HG02852 (cell line): ENCODE results near the gene C13orf46.
"Not testable (repeated sequence)": the region's sequence is repeated elsewhere in the genome, so short reads cannot be mapped to it uniquely, and the experiment has no call there.

ENCODE experiments used
- ATAC-seq: cut with Tn5 transposase; IDR thresholded peaks from one replicate; pipeline ENCODE4 v1.9.1; 2021; ENCODE audit warnings: mild to moderate bottlenecking, moderate library complexity; ENCODE audit not compliant: unreplicated experiment

C13orf46 gene

GRCh38 chr13:113995051-113995601, 21.2 kb upstream of the C13orf46 start:
- ATAC-seq = no peak

- ATAC-seq = no peak
Observed at GRCh38 chr13:113992276-113993005, 18.6 kb upstream of the C13orf46 start.

- no peak for ATAC-seq
Observed at GRCh38 chr13:113991676-113992179, 17.9 kb upstream of the C13orf46 start.

GRCh38 chr13:113991191-113991669, 17.4 kb upstream of the C13orf46 start:
- ATAC-seq = no peak

GRCh38 chr13:113990321-113990837, 16.5 kb upstream of the C13orf46 start:
- ATAC-seq = no peak

GRCh38 chr13:113989585-113990300, 15.9 kb upstream of the C13orf46 start:
- ATAC-seq = no peak

GRCh38 chr13:113988859-113989258, 15.0 kb upstream of the C13orf46 start:
- ATAC-seq = not testable (repeated sequence)

GRCh38 chr13:113982296-113982661, 8.4 kb upstream of the C13orf46 start:
- no peak for ATAC-seq

- no peak for ATAC-seq
Observed at GRCh38 chr13:113981611-113982295, 7.9 kb upstream of the C13orf46 start.

GRCh38 chr13:113981194-113981605, 7.3 kb upstream of the C13orf46 start:
- ATAC-seq = no peak

- ATAC-seq = no peak
Observed at GRCh38 chr13:113980489-113981064, 6.7 kb upstream of the C13orf46 start.

GRCh38 chr13:113979791-113980471, 6.1 kb upstream of the C13orf46 start:
- ATAC-seq = no peak

- no peak for ATAC-seq
Observed at GRCh38 chr13:113978741-113979481, 5.0 kb upstream of the C13orf46 start.

- no peak for ATAC-seq
Observed at GRCh38 chr13:113977976-113978375, 4.1 kb upstream of the C13orf46 start.

- no peak for ATAC-seq
Observed at GRCh38 chr13:113976711-113977684, 3.1 kb upstream of the C13orf46 start.

GRCh38 chr13:113975416-113975815, 1.5 kb upstream of the C13orf46 start:
- ATAC-seq = no peak

GRCh38 chr13:113974304-113975281, 717 bp upstream of the C13orf46 start:
- ATAC-seq = no peak
